Hematopoietic multipotent progenitor cell treated with erythropoietin and hydrocortisone succinate and interleukin-3 and kit ligand, for 15 days (in vitro differentiated cells): Measurements from ENCODE around the gene HOXD11.

Source experiments
- DNase-seq: peaks from one replicate; pipeline ENCODE4 v3.0.0-alpha.2; 2015; ENCODE audit warnings: low spot score

HOXD11 gene

GRCh38 chr2:176081837-176082524 lies 25.1 kb upstream of the HOXD11 start:
- no peak for DNase-seq

DNA sequence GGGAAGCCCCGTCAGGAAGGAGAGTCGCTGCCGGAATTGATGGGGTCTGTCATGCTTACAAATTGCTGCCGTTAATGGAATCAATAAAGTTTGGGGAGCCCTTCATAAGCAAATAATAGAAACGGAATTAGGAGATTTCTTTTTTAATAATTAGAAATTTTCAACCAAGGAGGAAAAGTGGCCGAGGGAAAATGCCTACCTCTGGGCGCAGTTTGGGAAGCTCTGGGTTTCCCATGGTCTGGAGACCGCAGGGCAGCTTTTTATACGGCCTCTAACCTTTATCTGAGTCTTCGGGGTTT lies 24.6 kb upstream of the HOXD11 start:
- no peak for DNase-seq

- no peak for DNase-seq
Observed at GRCh38 chr2:176082824-176083751, 24.0 kb upstream of the HOXD11 start.

GRCh38 chr2:176083796-176084261 lies 23.3 kb upstream of the HOXD11 start, which contains the start of gene EVX2:
Gene EVX2, minus strand, starts transcription at chr2:176083962. Its CDS starts 186 bp downstream, at chr2:176083776.
- no peak for DNase-seq

- no peak for DNase-seq
Observed at GRCh38 chr2:176084611-176085119, 22.4 kb upstream of the HOXD11 start.

GRCh38 chr2:176085120-176085788 lies 21.8 kb upstream of the HOXD11 start:
- no peak for DNase-seq

DNA sequence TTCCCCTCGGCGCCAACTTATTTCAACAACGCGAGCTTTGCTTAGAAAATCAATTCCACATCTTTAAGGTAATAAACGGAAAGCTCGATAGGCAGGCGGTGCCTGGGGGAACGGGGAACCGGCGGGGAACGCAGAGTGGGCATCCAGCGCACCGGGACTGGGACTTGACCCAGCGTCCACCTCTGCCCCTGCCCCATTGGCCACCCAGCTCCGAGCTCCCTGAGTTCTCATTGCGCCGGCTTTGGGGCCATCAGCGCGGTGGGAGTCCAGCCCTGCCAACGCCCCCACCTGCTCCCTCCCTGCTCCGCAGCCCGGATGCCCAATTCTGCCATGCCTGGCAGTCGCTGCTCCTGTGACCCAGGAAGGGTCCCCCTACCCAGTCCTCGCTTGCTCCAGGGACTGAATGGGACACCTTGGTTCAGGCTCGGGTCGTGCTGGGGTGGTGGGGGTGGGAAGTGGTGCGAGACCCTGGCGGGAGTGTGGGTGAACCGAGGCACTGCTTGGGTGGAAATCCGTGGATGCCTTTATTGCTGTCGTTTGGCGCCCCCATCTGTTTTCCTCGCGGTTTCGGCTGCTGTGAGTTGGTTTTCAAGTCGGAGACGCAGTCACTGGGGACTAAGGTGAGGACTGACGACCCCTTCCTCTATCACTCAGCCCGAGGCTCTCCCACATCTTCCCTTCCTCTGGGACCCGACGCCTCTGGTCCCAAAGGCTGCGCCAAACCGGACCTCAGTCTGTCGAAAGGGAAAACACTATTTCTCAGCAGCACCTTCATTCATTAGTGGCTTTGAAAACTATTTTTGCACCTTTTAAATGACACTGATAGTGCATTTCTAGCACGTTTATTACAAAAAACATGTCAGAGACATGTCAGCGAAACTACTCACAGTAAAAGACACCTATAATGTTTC lies 21.0 kb upstream of the HOXD11 start:
- peak; percentile 9 for DNase-seq

- DNase-seq, result no peak
Observed at GRCh38 chr2:176087330-176088047, 19.6 kb upstream of the HOXD11 start.

GRCh38 chr2:176088048-176088936 lies 18.8 kb upstream of the HOXD11 start:
- no peak for DNase-seq

GRCh38 chr2:176088937-176089842 lies 17.9 kb upstream of the HOXD11 start:
- no peak for DNase-seq

DNA sequence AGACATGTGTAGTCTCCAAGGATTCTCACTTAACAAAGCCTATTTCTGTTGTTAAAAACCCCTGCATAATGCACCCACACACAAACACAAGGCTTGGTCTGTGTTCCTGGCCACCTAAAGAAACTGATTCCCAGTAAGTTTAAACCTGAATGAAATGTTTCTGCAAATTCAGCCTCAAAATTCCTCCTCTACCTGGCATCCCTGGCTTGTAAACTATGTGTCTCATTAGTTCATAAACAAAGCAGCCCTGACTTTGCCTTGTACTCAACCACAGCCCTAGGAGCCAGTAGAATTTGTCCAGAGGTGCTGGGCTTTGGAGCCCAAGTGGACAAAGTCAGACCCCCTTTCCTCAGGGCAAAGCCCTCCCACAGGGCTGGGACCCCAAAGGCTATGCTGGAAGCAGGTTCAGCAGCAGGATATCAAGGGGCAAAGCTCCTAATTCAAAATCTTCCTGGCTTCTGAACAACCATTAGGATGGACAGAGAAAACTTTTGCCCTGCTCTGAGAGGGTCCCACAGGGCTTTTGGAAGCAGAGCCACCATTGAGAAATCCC lies 17.2 kb upstream of the HOXD11 start:
- DNase-seq, result no peak

DNA sequence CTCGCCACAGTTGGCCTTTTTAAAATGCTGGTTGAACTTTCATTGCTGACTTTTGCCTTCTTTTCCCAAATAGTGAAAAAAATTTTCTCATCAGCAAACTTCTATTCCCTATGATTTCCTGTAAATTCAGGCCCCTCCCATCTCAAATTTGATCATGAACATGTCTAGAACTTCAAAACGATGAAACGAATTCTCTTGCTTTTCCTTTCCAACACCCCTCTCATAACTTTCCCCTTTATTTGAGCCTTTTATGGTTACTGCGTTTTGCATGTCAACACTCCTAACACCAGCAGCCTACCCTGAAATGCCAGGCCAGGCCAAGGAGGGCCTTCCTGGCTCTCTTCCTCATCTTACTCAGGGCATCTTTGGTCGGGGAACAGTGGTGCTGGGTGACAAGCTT lies 16.2 kb upstream of the HOXD11 start:
- DNase-seq, result no peak

DNA sequence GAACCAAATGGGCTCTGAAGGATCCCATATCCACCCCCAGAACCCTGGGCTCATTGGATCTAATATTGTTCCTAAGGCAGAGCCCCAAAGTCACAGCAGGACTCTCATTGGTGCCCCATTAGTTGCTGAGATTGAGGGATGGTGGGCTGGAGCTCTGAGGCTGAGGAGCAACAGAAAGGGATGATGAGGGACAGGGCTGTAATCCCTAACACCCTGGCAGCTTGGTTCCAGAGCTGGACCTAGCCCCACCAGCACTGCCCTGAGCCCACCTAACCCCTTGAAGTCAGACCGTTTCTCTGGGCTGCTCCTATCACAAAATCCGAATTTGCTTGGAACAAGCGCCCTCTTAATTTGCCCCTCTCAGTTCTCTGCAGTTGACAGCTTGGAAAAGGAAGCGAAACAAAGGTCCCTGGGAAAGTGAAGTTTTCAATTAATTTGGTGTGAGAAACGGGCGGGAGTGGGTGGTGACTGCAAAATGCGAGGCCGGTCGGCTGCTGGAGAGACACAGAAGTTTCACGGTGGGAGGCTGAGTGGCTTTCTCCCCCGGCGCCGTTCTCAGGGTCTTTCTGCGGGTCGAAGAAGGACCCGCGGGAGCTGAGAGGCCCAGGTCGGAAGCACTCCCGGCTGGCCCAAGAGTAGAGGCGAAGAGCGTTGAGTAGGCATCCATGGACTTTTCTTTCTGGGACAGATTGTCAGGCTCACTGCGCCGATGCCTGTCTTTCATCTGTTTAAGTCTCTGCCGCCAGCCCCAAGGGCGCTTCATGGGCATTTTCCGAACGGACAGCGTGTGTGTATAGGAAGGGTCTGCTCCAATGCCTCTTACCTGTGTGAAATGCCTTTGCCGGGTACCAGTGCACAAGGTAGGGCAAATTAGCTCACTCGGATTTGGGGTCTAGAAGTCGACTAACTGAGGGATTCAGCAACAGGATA lies 15.5 kb upstream of the HOXD11 start:
- DNase-seq, result no peak

- no peak for DNase-seq
Observed at GRCh38 chr2:176092270-176093144, 14.6 kb upstream of the HOXD11 start, which contains the start of gene HOXD13. Gene HOXD13, plus strand, starts transcription at chr2:176092721. Its CDS starts 170 bp downstream, at chr2:176092891.

- no peak for DNase-seq
Observed at GRCh38 chr2:176093145-176093897, 13.8 kb upstream of the HOXD11 start.
